KOPT-K1 (cell line): Measurements from ENCODE around the gene FOXJ3.

Source experiments
- H3K27ac ChIP-seq: fragments of 200-600 bp; sonication (generic); 2 replicates; pipeline ENCODE4 v1.5.1; 2016; ENCODE audit warnings: antibody characterized with exemption, mild to moderate bottlenecking, low read depth, low read length; ENCODE audit not compliant: poor library complexity, severe bottlenecking
- H3K36me3 ChIP-seq: fragments of 200-600 bp; sonication (generic); 2 replicates; pipeline ENCODE4 v1.5.1; 2017; ENCODE audit warnings: antibody characterized with exemption, mild to moderate bottlenecking, low read length, moderate library complexity; ENCODE audit not compliant: insufficient read depth
- H3K9me3 ChIP-seq: fragments of 200-600 bp; sonication (generic); 2 replicates; pipeline ENCODE4 v1.5.1; 2017; ENCODE audit warnings: antibody characterized with exemption, low read length, mild to moderate bottlenecking; ENCODE audit not compliant: insufficient read depth, poor library complexity, severe bottlenecking

The FOXJ3 gene

DNA sequence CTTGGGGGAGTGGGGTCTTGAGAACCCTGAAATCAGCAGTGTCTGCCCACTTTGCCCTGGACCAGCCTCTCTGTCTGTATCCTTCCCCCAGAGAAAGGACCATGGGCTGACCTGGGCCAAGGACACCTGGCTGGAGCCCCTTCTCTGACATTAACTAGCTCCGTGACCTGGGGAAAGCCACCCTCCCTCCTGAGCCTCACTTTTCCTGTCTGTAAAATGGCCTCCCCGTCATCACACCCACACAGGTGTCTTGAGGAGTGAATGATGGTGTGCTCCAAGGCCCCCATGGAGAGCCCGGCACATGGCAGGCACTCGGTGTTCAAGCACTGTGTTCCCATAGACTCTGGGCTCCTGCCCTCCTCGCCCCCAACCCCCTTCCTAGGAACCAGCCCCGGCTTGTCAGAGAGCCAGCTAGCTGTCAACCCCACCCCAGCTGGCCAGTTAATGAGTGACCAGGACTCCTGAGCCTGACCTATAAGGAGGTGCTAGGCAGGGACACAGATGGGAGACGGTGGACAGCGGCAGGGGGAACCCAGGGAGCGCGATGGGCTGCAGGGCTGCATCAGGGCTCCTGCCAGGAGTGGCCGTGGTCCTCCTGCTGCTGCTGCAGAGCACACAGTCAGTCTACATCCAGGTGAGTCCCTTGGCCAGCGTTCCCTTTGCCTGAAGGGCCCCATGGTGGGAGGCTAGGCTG, 182.0 kb downstream of the FOXJ3 start, which contains the start of gene GUCA2B:
Gene GUCA2B (plus strand): TSS at position 504 of the 694 bp plus-strand sequence. CDS start 41 bp downstream, at position 545.
- Histone ChIP-seq H3K9me3 (no peaks in the 10 kb centered on the region), H3K27ac (no peak within 1 kb of the TSS), H3K36me3 (no peaks in the 10 kb centered on the region)

GRCh38 chr1:42152119-42152518, 182.9 kb downstream of the FOXJ3 start:
- Histone ChIP-seq H3K36me3 (no peaks in the 10 kb centered on the region), H3K9me3 (no peaks in the 10 kb centered on the region), H3K27ac (no peak overlapping the region)

- Histone ChIP-seq H3K36me3 (no peaks in the 10 kb centered on the region), H3K27ac (no peak overlapping the region), H3K9me3 (no peaks in the 10 kb centered on the region)
These were observed 184.4 kb downstream of the FOXJ3 start for GRCh38 chr1:42150651-42151050.

DNA sequence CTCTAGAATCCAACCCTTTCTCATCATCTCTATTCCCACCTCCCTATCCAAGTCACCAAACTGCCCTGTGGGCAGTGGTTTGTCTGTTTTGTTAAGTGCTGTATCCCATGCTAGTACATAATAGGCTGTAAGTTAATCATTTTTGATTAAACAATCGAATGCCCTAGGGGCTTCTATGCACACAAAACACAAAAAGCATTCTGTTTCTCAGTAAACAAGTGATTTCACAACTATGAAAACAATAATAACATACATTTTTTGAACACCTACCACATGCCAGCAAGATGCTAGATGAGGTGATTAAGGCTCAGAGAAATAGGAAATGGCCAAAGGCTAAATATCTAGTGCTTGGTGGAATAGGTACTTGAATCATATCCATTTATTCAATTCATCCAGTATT, 186.9 kb downstream of the FOXJ3 start:
- Histone ChIP-seq H3K9me3 (no peaks in the 10 kb centered on the region), H3K36me3 (no peaks in the 10 kb centered on the region), H3K27ac (no peak overlapping the region)

DNA sequence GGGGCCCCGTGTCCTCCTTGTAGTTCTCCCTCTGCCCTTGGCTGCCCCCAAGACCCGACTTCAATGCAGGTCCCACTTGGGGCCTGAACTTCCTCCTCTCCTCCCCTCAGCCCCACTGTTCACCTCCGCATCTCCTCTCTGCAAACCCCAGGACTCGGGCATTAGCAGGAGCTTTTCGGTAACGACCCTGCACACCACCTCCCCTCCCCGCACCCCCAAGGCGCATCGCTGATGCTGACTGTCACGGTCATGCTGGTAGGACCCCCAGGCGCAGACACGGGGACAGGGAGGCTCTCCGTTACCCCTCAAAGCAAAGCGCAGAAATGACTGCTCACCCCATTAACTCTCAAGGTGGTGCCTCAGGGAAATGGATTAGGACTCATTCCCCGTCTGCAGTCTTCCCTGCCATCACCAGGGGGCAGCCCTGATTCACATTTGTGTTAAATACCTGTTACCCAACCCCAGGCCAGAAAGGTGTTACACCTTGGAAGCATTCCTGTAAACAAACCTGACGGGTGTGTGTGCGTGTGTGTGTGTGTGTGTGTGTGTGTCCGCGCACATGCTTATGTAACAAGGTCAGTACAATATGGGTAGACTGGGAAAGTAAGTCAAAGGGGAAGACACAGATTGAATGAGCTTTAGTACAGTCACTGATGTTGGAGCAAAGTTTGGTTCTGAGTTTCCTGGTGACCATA, 188.3 kb downstream of the FOXJ3 start:
- no peaks in the 10 kb centered on the region for H3K9me3 ChIP-seq
- no peak overlapping the region for H3K27ac ChIP-seq
- no peaks in the 10 kb centered on the region for H3K36me3 ChIP-seq

DNA sequence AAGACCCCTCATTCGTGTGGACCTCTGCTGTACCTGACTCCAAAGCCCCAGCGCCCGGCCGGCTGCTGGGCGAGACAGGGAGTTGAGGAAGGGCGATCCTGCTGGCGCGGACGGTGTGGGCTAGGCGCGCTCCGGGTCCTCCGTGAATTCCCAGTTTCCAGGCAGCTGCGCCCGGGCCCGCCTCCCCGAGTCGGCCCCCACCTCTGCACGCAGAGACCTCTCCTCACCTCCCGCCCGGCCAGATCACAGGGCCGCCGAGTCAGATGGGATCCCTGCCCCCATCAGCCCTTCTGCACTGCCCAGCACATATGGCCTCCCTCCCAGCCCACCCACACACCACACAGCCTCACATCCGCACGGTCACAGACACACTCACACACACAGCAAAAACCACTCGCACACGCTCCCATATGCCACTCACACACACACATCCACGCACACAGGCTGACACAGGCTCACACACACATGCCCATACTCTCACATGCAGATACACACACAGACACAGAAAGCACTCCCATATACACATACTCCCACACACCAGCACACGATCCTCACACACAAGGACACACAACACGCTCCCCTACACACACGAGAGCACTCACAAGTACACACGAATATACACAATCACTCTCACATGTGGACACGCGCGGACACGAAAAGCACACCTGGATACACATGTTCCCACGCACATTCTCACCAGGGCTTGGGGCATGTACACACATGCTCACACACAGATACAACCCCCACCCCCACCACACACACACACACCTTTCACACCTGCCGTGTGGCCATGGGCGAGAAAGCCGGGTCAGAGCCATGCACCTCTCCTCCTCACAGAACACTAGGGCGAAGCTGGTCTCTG, 189.0 kb downstream of the FOXJ3 start:
- Histone ChIP-seq H3K9me3 (no peaks in the 10 kb centered on the region), H3K27ac (no peak overlapping the region), H3K36me3 (no peaks in the 10 kb centered on the region)

GRCh38 chr1:42145389-42145716, 189.7 kb downstream of the FOXJ3 start:
- H3K9me3 ChIP-seq, result no peaks in the 10 kb centered on the region
- no peaks in the 10 kb centered on the region for H3K36me3 ChIP-seq
- H3K27ac ChIP-seq, result no peak overlapping the region

DNA sequence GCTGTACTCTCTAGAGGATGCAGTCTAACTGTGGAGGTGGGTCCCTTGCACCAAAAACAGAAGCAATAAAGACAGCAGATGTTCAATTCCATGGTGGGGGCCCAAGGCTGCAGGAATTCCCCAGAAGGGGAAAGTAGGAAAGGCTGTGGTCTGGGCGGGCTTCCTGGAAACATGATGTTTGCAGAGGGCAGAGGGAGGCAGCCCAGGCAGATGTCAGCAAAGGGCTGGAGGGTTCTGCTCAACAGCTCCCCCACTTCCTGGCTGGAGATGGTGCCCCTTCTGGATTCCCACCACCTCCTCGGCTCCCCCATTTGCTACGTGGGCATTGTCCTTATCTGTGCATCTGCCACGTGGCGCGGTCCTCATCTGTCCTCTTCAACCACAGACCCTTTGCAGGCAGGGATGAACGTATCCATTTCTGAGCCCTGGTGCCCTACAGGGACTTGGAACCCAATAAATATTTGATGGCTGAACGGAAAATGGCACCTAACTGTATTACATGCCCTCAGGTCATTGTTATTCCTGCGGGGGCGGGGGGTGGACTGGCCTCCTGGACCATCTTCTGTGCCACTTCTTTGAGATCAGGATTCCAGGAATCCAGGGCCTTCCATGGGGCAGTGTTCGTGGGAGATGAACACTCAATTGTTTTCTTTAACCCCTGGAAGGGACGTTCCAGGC, 190.2 kb downstream of the FOXJ3 start:
- Histone ChIP-seq H3K9me3 (no peaks in the 10 kb centered on the region), H3K27ac (no peak overlapping the region), H3K36me3 (no peaks in the 10 kb centered on the region)

- Histone ChIP-seq H3K27ac (no peak overlapping the region), H3K36me3 (no peaks in the 10 kb centered on the region), H3K9me3 (no peaks in the 10 kb centered on the region)
These were observed 190.9 kb downstream of the FOXJ3 start for GRCh38 chr1:42143896-42144710.

DNA sequence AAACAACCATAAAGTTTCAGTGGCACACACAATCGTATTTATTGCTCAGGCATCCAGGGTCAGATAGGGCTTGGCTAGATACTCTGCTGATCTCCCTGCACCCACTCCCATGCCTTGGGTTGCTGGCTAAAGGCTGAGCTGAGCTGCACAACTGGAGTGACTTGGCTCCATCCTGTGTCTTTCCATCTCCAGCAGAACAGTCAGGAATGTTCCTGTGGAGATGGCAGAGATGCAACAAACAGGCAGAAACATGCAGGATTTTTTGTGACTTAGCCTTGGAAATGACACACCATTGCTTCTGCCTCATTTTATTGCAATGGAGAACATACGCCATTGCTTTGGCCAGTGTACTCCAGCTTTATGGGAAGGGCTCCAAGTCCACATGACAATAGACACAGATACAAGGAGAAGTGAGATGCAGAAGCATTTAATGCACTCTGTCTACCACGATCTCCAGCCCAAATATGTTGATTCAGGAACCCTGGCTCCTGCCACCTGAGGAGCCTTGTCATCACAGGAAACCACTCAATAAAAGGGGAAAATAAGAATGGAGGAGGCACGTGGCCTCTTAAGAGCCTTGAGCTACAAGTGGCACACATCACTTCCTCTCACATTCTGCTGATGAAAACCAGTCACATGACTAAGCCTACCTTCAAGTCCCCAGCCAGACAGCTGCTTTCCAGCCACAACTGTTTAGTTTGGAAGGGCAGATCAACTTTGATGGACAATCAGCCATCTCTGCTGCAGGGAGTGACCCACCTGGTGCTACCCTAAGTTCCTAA, 191.9 kb downstream of the FOXJ3 start:
- Histone ChIP-seq H3K9me3 (no peaks in the 10 kb centered on the region), H3K36me3 (no peaks in the 10 kb centered on the region), H3K27ac (no peak overlapping the region)

GRCh38 chr1:42141978-42142377, 193.1 kb downstream of the FOXJ3 start:
- Histone ChIP-seq H3K36me3 (no peaks in the 10 kb centered on the region), H3K27ac (no peak overlapping the region), H3K9me3 (no peaks in the 10 kb centered on the region)

DNA sequence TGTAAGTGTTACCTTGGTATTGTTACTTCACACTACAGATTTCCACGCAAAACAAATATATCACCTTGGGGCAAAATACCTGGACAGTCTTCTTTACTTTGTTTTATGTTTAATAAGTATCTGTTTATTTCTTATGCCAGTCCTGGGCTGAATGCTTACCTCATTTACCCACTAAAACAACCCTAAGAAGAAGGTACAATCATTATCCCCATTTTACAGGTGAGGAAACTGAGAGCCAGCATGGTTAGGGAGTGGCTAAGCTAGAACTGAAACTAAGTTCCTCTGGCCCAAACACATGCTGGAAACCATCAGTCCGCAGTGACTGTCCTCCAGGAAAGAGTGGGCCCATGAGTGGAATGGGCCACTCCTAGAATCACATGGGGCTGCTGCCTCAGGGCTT, 194.8 kb downstream of the FOXJ3 start:
- H3K27ac ChIP-seq, result no peak overlapping the region
- H3K9me3 ChIP-seq, result no peaks in the 10 kb centered on the region
- no peaks in the 10 kb centered on the region for H3K36me3 ChIP-seq

DNA sequence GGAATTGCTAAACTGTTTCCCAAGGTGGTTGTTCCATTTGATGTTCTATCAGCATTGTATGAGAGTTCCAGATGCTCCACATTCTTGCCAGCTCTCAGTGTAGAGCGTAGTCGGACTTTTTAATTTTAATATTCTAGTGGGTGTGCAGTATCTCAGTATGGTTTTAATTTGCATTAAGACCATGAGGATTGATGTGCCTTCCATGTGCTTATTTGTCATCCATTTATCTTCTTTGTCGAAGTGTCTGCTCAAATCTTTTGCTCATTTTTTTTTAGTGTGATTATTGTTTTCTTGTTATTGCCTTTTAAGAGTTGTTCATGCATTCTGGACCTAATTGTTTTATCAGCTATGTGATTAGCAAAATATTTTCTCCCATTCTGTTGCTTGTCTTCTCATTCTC, 195.6 kb downstream of the FOXJ3 start:
- Histone ChIP-seq H3K27ac (no peak overlapping the region), H3K36me3 (no peaks in the 10 kb centered on the region), H3K9me3 (no peaks in the 10 kb centered on the region)

DNA sequence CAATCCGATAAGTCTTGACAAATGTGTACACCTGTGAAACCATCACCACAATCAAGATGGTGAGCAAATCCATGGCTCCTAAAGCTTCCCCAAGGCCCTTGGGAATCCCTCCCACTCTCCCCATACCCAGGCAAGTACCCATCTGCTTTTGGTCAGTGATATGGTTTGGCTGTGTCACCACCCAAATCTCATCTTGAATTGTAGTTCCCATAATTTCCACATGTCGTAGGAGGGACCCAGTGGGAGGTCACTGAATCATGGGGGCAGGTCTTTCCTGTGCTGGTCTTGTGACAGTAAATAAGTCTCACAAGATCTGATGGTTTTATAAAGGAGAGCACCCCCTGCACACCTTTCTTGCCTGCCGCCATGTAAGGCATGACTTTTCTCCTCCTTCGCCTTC, 196.4 kb downstream of the FOXJ3 start:
- H3K36me3 ChIP-seq, result no peaks in the 10 kb centered on the region
- no peak overlapping the region for H3K27ac ChIP-seq
- H3K9me3 ChIP-seq, result no peaks in the 10 kb centered on the region
